Mesendoderm (in vitro differentiated cells): ENCODE results near the gene DUSP16.

Source experiments
- DNase-seq: peaks from one replicate; pipeline ENCODE4 v3.0.0; 2013
- H2AK5ac ChIP-seq: 2 replicates; pipeline ENCODE4 v1.6.1; 2013; ENCODE audit warnings: low read length, inconsistent platforms
- H2BK120ac ChIP-seq: 2 replicates; pipeline ENCODE4 v1.6.1; 2013; ENCODE audit warnings: low read depth, mild to moderate bottlenecking, low read length, moderate library complexity, mixed read lengths
- H2BK15ac ChIP-seq: replicated peaks from 2 replicates; pipeline ENCODE4 v1.6.1; 2013; ENCODE audit warnings: low read depth, mild to moderate bottlenecking, moderate library complexity
- H2BK5ac ChIP-seq: 2 replicates; pipeline ENCODE4 v1.6.1; 2013; ENCODE audit warnings: low read length, inconsistent platforms
- H3K18ac ChIP-seq: 2 replicates; pipeline ENCODE4 v1.6.1; 2013; ENCODE audit warnings: mild to moderate bottlenecking, low read length, mixed read lengths
- H3K23ac ChIP-seq: one replicate; pipeline ENCODE4 v1.6.1; 2013; ENCODE audit warnings: low read length
- H3K27ac ChIP-seq: 2 replicates; pipeline ENCODE4 v1.5.1; 2013; ENCODE audit warnings: low read depth, mild to moderate bottlenecking, inconsistent platforms, low read length, moderate library complexity
- H3K27me3 ChIP-seq: 2 replicates; pipeline ENCODE4 v1.6.1; 2013; ENCODE audit warnings: low read length, control low read depth, mild to moderate bottlenecking, inconsistent platforms; ENCODE audit not compliant: insufficient read depth, poor library complexity
- H3K36me3 ChIP-seq: 2 replicates; pipeline ENCODE4 v1.6.1; 2013; ENCODE audit warnings: low read length, inconsistent platforms; ENCODE audit not compliant: control insufficient read depth, insufficient read depth
- H3K4ac ChIP-seq: one replicate; pipeline ENCODE4 v1.6.1; 2013; ENCODE audit warnings: low read depth, mild to moderate bottlenecking, low read length, moderate library complexity
- H3K4me1 ChIP-seq: 2 replicates; pipeline ENCODE4 v1.6.1; 2013; ENCODE audit warnings: low read depth, low read length, inconsistent platforms; ENCODE audit not compliant: control insufficient read depth
- H3K4me2 ChIP-seq: 2 replicates; pipeline ENCODE4 v1.6.1; 2013; ENCODE audit warnings: low read length
- H3K4me3 ChIP-seq: 2 replicates; pipeline ENCODE4 v1.5.1; 2013; ENCODE audit warnings: mild to moderate bottlenecking, low read length
- H3K56ac ChIP-seq: one replicate; pipeline ENCODE4 v1.6.1; 2013; ENCODE audit warnings: low read length
- H3K79me1 ChIP-seq: 2 replicates; pipeline ENCODE4 v1.6.1; 2013; ENCODE audit warnings: low read length, inconsistent platforms
- H3K79me2 ChIP-seq: 2 replicates; pipeline ENCODE4 v1.6.1; 2013; ENCODE audit warnings: mild to moderate bottlenecking, low read length; ENCODE audit not compliant: control insufficient read depth, insufficient read depth
- H3K9ac ChIP-seq: 2 replicates; pipeline ENCODE4 v1.6.1; 2013; ENCODE audit warnings: low read length, inconsistent platforms
- H4K5ac ChIP-seq: one replicate; pipeline ENCODE4 v1.6.1; 2013; ENCODE audit warnings: low read length
- H4K8ac ChIP-seq: one replicate; pipeline ENCODE4 v1.6.1; 2013; ENCODE audit warnings: low read depth, mild to moderate bottlenecking, control low read depth, low read length, moderate library complexity
- WGBS: extraction: QIAGEN DNeasy Blood & Tissue Kit; methylation state at CpG from one replicate; pipeline ENCODE4 v1.1.7; 2013; ENCODE audit warnings: low lambda C conversion rate, missing lambda C conversion rate; ENCODE audit not compliant: insufficient coverage; ENCODE audit errors: extremely low coverage; 5-methylcytosine and 5-hydroxymethylcytosine counted together

The DUSP16 gene

DNA sequence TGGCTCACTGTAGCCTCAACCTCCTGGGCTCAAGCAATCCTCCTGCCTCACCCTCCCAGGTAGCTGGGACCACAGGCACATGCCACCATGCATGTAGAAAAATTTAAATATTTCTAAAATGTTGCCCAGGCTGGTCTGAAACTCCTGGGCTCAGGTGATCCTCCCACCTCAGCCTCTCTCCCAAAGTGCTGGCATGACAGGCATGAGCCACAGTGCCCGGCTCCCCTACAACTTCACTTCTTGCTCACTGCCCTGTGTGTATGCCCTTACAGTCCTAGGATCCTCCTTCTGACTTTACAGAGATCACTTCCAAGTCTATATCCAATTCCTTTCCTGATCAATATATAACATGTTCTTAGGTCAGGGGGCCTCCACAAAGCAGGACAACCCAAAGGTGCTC is 25.2 kb upstream of the DUSP16 start:
- Histone ChIP-seq H2AK5ac (no peak overlapping the region), H2BK15ac (no peak overlapping the region), H3K4me1 (no peaks in the 10 kb centered on the region), H3K79me2 (no peaks in the 10 kb centered on the region), H3K4me3 (no peak overlapping the region), H3K23ac (no peak overlapping the region), H2BK120ac (no peak overlapping the region), H3K9ac (no peak overlapping the region), H3K4ac (no peak overlapping the region), H3K4me2 (no peak overlapping the region), H2BK5ac (no peak overlapping the region), H3K79me1 (no peaks in the 10 kb centered on the region), H4K8ac (no peak overlapping the region), H3K27ac (no peak overlapping the region), H4K5ac (no peak overlapping the region), H3K56ac (no peak overlapping the region), H3K36me3 (no peaks in the 10 kb centered on the region), H3K27me3 (no peaks in the 10 kb centered on the region), H3K18ac (no peak overlapping the region)
- no CpG with 5 or more reads among the region's 1 CpG for WGBS
- DNase-seq = no peak

DNA sequence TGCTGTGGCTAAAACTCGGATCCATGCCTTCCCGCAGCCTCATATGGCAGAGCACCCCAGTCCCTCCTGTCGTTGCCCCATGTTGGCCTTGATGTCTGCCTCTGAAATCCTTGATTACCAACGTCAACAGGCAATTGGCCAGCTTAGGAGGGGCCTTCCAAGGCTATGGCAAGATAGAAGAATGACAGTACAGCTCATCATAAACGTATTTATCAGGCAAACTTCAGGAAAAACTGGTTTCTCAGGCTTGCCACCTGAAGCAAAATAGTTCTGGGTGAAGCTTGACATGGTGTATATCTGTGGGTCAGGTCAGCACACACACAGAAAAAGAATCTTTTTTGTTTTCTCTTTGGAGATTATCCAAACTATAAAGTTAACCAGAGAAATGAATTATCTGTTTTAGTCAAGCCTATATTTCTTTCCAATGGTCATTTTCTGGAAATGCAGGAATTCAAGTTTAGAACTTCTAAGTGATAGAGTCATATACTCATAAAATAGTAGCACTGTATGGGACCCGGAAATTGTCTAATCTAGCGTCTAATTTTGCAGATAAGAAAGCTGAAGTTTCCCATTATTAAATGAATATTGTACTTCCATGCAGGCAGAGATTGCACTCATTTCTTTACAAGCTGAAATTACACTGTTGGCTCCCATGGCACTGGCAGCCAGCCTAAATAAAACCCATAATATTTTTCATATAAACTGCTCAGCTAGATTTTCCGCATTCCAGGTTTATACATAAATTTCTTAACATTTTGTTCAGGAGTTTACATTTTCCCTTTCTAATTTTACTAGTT is 24.4 kb upstream of the DUSP16 start:
- Histone ChIP-seq H3K79me1 (no peaks in the 10 kb centered on the region), H3K4me3 (no peak overlapping the region), H3K23ac (no peak overlapping the region), H3K4ac (no peak overlapping the region), H2BK15ac (no peak overlapping the region), H2BK120ac (no peak overlapping the region), H3K4me1 (no peaks in the 10 kb centered on the region), H3K27ac (no peak overlapping the region), H3K56ac (no peak overlapping the region), H3K36me3 (no peaks in the 10 kb centered on the region), H3K27me3 (no peaks in the 10 kb centered on the region), H3K18ac (no peak overlapping the region), H3K9ac (no peak overlapping the region), H2BK5ac (no peak overlapping the region), H4K5ac (no peak overlapping the region), H3K4me2 (no peak overlapping the region), H2AK5ac (no peak overlapping the region), H3K79me2 (no peaks in the 10 kb centered on the region), H4K8ac (no peak overlapping the region)
- DNase-seq = no peak
- WGBS = no CpG with 5 or more reads among the region's 8 CpGs

DNA sequence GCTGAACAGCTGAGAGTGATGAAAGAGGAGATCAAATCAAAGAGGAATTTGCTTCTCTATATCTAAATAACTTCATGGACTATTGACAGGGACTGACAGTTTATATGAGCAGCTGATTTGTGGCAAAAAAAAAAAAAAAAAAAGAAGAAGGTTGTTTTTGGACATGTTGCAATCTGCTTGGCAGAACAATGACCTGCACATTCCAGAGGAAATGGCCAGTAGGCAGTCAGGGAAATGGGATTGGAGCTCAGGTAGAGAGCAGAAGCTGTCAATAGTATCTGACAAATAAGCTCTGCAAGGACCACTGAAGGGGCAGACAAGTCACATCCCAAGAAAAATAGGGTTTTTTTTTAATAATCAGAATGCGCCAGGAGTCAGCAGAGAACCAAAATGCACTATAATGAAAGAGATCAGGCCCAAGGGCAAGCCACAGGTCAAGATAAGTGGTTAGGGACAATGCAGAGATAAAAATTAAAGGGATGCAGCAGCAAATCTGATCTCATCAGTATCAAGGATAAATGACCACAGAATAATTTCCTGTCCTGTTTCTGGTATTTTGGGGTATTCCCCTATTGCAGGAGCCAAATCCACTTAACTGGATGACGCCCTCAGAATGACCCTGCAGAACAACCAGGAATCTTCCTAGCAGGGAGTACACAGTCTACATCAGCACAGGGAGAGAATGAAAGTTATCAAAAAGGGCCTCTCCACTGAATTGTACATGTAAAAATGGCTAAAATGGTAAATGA is 22.6 kb upstream of the DUSP16 start:
- H3K23ac ChIP-seq = no peak overlapping the region
- H4K8ac ChIP-seq = no peak overlapping the region
- H2AK5ac ChIP-seq = no peak overlapping the region
- no peaks in the 10 kb centered on the region for H3K79me1 ChIP-seq
- no peak overlapping the region for H2BK120ac ChIP-seq
- H2BK5ac ChIP-seq = no peak overlapping the region
- no peak overlapping the region for H3K4me3 ChIP-seq
- H3K4ac ChIP-seq = no peak overlapping the region
- no peak overlapping the region for H3K4me2 ChIP-seq
- H3K18ac ChIP-seq = no peak overlapping the region
- H3K36me3 ChIP-seq = no peaks in the 10 kb centered on the region
- no CpG with 5 or more reads among the region's 2 CpGs for WGBS
- H3K4me1 ChIP-seq = no peaks in the 10 kb centered on the region
- no peak overlapping the region for H3K27ac ChIP-seq
- no peak overlapping the region for H2BK15ac ChIP-seq
- H3K27me3 ChIP-seq = no peaks in the 10 kb centered on the region
- no peak overlapping the region for H3K56ac ChIP-seq
- no peaks in the 10 kb centered on the region for H3K79me2 ChIP-seq
- H3K9ac ChIP-seq = no peak overlapping the region
- DNase-seq = no peak
- no peak overlapping the region for H4K5ac ChIP-seq

DNA sequence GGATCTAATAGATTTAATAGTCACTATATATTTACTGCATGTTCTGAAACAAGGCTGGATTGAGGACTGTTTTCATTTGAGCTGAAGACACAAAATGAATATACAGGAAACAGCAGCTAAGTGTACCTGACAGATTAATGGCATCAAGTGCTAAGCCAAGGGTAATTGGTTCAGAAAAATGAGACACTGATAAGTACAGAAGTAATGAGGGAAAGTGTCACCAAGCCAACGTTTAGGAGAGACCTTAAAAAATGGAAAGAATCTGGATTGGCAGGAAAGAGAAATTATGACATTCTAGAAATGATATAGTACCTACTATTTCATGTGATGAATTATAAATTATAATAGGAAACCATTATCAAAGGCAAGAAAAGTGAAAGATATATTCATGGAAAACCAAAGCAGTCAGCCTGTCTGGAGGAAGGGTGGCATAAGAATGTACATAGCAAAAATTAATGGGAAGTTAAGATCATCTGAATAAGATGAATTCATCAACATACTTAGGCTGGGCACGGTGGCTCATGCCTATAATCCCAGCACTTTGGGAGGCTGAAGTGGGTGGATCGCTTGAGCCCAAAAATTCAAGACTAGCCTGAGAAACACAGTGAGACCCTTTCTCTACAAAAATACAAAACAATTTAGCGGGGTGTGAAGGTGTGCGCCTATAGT is 21.0 kb upstream of the DUSP16 start:
- H3K79me1 ChIP-seq = no peaks in the 10 kb centered on the region
- H3K79me2 ChIP-seq = no peaks in the 10 kb centered on the region
- no peaks in the 10 kb centered on the region for H3K27me3 ChIP-seq
- no peaks in the 10 kb centered on the region for H3K36me3 ChIP-seq
- H2BK15ac ChIP-seq = no peak overlapping the region
- no CpG with 5 or more reads among the region's 5 CpGs for WGBS
- no peak overlapping the region for H2BK120ac ChIP-seq
- H3K4me3 ChIP-seq = no peak overlapping the region
- no peak overlapping the region for H3K23ac ChIP-seq
- no peak for DNase-seq
- no peaks in the 10 kb centered on the region for H3K4me1 ChIP-seq
- H3K4me2 ChIP-seq = no peak overlapping the region
- no peak overlapping the region for H3K27ac ChIP-seq
- H2AK5ac ChIP-seq = no peak overlapping the region
- H3K56ac ChIP-seq = no peak overlapping the region
- no peak overlapping the region for H3K9ac ChIP-seq
- no peak overlapping the region for H4K5ac ChIP-seq
- H3K18ac ChIP-seq = no peak overlapping the region
- no peak overlapping the region for H2BK5ac ChIP-seq
- no peak overlapping the region for H4K8ac ChIP-seq
- no peak overlapping the region for H3K4ac ChIP-seq

DNA sequence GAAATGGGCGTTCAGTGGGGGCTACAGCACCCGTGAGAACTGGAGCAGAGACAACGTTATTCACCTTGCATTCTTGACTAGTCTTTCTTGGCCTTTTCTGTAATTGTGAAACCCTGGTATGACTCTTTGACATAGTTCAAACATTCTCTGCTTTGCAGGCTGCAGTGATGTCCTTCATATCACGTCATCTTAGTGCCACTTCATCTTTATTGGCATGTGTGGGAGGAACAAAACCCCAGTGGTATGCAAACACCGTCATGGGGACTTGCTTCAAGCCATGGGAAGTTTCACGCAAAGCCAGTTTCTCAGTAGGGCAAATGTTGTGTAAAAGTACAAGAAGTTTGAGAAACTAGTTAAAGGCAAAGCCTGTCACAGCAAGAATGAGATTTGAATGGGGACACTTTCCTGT is 20.2 kb upstream of the DUSP16 start:
- no peak overlapping the region for H3K23ac ChIP-seq
- H2AK5ac ChIP-seq = no peak overlapping the region
- no peak overlapping the region for H3K4me2 ChIP-seq
- H3K9ac ChIP-seq = no peak overlapping the region
- no peaks in the 10 kb centered on the region for H3K79me2 ChIP-seq
- no peak for DNase-seq
- H3K4ac ChIP-seq = no peak overlapping the region
- H2BK120ac ChIP-seq = no peak overlapping the region
- H4K8ac ChIP-seq = no peak overlapping the region
- no peak overlapping the region for H3K18ac ChIP-seq
- no peaks in the 10 kb centered on the region for H3K27me3 ChIP-seq
- no peak overlapping the region for H3K56ac ChIP-seq
- no peaks in the 10 kb centered on the region for H3K79me1 ChIP-seq
- H4K5ac ChIP-seq = no peak overlapping the region
- no peak overlapping the region for H2BK15ac ChIP-seq
- WGBS = no CpG with 5 or more reads among the region's 6 CpGs
- H2BK5ac ChIP-seq = no peak overlapping the region
- no peak overlapping the region for H3K4me3 ChIP-seq
- no peaks in the 10 kb centered on the region for H3K4me1 ChIP-seq
- H3K27ac ChIP-seq = no peak overlapping the region
- no peaks in the 10 kb centered on the region for H3K36me3 ChIP-seq
